Endometrial microvascular endothelial cells (primary cell): ENCODE measurements around the gene TEC. TPM values are rescaled to one million over a fixed set of nuclear protein-coding genes. Genes with fewer than 3 reads are reported as not detected.
"Not testable (repeated sequence)": the region's sequence is repeated elsewhere in the genome, so short reads cannot be mapped to it uniquely, and the experiment has no call there.

Experiments used
- in situ Hi-C: cut with HindIII; loops from 2 replicates; pipeline ENCODE4 v1.10.0; 2017; ENCODE audit warnings: low sequenced_read_pairs, low pct_unique_long_range_greater_than_20kb; ENCODE audit errors: inconsistent ontology term
- total RNA-seq: library from RNA; depleted of rRNA; stranded (reverse); fragments of >200 nt; gene quantifications from one replicate; pipeline ENCODE4 v1.2.3, GENCODE V29; 2015; ENCODE audit errors: inconsistent ontology term

The TEC gene
- total RNA-seq, 1 donor from 2014 or later, result 0.74 TPM

DNA sequence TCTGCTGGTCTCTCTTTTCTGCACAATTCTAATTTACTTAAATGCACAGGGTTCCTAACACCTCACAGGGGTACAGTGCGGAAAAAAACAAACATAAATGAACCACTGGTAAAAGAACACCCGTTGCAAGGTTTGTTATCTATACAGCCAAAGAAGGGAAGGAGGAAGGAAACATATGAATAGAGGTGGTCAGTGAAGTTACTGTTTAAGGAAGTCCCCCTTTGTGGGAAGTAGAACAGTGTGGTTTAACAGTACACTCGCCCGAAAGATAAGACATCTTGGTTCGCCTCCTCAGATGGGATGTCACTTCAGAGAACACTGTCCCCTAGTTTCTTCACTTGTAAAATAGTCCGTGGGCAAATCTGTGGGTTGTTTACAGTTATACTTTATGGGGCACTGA, 57.5 kb downstream of the TEC start:
- in situ Hi-C loops, result no loop called here

DNA sequence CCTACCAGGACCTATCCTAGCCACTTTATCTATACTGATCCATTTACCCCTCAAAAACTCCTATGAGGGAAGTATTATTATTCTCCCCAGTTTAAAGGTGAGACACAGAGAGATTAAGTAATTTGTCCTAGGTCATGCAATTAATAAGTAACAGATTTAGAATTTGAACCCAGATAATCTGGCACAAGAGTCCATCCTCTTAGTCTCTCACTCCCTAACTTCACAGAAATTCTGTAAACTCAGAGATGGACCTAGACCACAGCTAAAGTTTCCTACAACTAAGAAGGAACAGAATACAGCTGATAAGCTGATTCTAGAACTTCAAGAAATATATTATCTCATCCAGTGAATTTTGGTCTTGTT, 58.7 kb downstream of the TEC start:
- in situ Hi-C loops, result no loop called here

- in situ Hi-C loops, result no loop called here
These were observed 64.0 kb downstream of the TEC start for GRCh38 chr4:48205626-48206025.

GRCh38 chr4:48205107-48205506, 64.5 kb downstream of the TEC start:
- in situ Hi-C loops, result no loop called here

- in situ Hi-C loops, result no loop called here
These were observed 65.8 kb downstream of the TEC start for GRCh38 chr4:48203819-48204218.

DNA sequence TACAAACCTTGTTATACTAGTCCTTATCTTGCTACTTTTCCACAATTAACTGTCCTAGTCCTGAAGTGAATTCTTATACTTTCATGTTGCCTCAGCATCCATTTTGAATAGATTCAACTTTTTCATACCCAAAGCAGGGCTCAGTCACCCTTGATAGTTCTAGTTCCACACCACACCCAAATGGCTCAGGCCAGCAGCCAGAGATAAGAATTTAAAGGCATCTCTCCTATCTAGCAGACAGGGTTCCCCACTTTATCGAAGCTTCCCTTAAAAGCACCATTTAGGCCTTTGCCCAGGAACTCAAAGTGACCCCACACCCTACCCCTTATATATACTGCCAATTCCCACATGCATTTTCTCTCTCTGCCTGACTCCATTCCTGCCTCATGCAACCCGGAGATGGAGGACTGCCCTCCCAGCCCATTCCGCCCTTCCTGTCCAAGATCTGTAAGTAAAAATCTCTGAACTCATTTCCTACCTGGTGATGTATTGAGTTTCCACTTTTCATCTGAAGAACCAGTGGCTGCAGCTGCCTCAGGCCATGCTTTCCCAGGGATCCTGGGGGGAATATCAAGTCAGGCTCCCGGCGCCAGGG, 71.9 kb downstream of the TEC start:
- in situ Hi-C loops, result no loop called here

- in situ Hi-C loops, result no loop called here
These were observed 72.7 kb downstream of the TEC start for GRCh38 chr4:48196758-48197504.

GRCh38 chr4:48195853-48196252, 73.8 kb downstream of the TEC start:
- in situ Hi-C loops, result no loop called here

- in situ Hi-C loops, result no loop called here
These were observed 74.3 kb downstream of the TEC start for GRCh38 chr4:48195374-48195773.

DNA sequence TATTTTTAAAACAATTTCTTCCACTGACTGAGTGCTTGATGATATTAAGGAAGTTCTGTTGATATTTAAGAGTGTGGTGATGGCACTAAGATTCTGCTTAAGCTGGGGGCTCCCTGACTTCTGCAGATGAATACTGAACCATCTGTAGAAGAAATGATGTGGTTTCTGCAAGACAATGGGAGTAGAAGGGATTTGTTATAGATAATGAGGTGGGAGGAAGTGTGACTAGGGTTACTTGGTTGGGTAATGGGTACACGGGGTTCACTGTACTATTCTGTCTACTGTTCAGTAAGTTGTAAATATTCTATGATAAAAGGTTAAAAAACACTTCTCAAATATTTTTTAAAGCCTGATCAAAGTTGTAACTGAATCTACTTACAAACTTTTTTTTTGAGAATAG, 74.7 kb downstream of the TEC start:
- in situ Hi-C loops, result no loop called here

DNA sequence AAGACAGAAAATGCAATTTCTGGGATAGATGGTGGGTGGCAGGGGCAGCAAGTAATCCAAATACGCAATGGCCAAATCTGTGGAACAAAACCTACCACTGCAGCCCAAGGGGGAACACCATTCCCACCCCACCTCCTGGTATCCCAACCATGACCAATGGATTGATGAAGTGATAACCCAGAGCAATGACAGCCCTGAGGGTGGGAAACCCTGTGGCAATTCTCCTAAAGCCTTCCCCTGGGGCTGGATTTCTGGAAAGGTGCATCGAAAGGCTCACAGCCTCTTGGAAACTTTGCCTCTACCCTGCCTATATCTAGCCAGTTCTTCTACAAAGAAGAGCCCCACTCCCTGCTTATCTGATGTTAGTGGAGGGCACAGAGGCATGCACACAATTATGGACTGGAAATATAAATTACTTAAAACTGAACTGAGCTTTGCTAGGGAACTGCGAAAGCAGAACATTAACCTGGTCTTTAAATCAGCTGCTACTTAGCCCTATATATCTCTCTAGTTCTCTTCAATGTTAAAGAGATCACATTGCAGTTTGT, 75.6 kb downstream of the TEC start:
- in situ Hi-C loops, result no loop called here

DNA sequence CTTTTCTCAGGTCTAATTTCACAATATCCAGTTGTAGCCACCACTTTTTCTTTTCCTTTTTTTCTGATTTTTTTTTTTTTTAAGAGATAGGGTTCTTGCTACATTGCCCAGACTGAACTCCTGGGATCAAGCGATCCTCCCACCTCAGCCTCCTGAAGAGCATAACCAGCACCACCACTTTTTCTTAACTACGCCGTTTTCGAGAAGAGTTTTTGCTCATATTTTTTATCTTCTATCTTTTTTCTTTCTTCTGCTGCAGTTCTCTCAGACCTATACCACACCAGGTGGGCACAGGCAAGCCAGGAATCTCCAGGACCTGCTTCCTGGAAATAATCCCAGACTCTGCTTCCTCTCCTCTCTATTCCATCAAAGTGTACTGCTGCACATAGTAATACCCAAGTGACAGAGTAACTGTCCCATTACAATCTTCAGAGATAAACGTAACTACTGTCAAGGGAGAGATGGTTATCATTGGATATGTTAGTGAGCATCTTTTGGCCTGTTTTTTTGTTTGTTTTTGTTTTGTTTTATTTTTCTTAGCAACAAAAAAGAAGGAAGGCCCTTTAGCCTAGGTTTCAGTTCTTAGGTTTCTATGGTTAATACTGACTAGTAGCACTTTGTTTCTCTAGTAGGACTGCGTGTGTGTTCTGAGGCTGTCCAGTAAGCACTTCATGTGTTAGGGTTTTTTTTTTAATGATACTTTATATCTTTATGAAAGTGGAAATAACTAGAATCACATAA, 76.4 kb downstream of the TEC start:
- in situ Hi-C loops, result no loop called here

- in situ Hi-C loops, result no loop called here
These were observed 77.9 kb downstream of the TEC start for GRCh38 chr4:48191758-48192157.

DNA sequence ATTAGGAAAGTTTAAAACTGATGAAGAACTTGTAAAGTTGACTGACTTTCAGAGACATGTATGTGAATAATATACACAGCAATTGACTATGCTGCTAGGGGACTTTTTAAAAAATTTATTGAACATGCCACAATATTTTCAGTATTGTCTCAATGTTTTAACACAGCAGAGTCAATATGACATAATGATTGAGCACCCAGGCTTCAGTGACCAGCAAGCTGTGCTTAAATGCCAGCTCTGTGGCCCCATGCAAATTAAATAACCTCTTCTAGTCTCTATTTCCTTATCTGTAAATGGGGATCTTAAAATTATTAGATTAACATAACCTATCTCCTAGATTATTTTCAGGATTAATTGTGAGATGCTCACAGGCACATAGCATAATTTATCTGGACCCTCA, 78.8 kb downstream of the TEC start:
- in situ Hi-C loops, result no loop called here

DNA sequence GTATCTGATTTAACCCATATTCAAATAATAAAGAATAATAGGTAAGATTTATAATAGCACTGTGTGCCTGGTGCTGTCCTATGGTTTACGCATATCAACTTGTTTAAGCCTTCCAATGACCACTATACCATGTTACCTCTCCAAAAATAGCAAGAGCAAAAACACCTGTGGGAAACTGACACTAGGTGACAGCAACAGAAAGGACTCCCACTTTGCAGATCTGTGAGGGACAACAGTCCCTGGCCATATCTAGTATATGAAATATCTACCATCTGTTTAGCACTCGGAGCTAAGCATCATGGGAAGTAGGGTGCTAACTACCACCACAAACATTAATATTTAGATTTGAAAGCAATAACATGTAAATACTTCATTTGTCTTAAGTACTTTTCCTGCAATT, 79.9 kb downstream of the TEC start:
- in situ Hi-C loops, result no loop called here

- in situ Hi-C loops, result no loop called here
These were observed 81.2 kb downstream of the TEC start for GRCh38 chr4:48188390-48188789.

GRCh38 chr4:48187813-48188212, 81.8 kb downstream of the TEC start:
- in situ Hi-C loops, result no loop called here

DNA sequence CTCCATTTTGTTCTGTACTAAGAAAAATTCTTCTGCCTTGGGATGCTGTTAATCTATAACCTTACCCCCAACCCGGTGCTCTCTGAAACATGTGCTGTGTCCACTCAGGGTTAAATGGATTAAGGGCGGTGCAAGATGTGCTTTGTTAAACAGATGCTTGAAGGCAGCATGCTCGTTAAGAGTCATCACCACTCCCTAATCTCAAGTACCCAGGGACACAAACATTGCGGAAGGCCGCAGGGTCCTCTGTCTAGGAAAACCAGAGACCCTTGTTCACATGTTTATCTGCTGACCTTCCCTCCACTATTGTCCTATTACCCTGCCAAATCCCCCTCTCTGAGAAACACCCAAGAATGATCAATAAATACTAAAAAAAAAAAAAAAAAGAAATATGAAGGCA, 82.6 kb downstream of the TEC start:
- in situ Hi-C loops, result not testable (repeated sequence)

DNA sequence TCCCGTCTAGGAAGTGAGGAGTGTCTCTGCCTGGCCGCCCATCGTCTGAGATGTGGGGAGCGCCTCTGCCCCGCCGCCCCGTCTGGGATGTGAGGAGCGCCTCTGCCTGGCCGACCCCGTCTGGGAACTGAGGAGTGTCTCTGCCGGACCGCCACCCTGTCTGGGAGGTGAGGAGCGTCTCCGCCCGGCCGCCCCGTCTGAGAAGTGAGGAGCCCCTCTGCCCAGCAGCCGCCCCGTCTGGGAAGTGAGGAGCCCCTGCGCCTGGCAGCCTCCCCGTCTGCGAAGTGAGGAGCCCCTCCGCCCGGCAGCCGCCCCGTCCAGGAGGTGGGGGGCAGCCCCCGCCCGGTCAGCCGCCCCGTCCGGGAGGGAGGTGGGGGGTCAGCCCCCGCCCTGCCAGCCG, 83.2 kb downstream of the TEC start:
- in situ Hi-C loops, result not testable (repeated sequence)

DNA sequence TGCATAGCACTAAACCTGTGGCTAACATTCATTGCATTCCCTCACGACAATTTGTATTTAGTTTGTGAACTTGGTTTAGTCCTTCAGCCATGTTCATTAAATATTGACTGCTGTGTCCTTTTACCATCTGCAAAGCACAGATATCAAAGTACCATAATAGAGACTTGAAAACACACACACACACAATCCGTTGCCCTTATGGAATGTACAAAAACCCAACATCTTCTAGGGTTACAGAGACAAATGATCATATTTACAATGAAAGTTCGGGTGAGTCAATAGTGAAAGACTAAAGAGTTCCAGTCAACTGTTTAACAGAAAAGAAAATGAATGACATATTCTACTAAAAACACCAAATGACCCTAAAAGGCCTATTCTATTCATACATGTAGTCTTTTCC, 84.8 kb downstream of the TEC start:
- in situ Hi-C loops, result no loop called here
